KBM-7 (cell line): ENCODE data around the gene TRHDE.

Source experiments
- DNase-seq: peaks from one replicate; pipeline ENCODE4 v3.0.0-alpha.2; 2015
- in situ Hi-C: fragments of 300-500 bp; cut with MboI; formaldehyde crosslinking; loops from 2 replicates; pipeline ENCODE4 v1.14.3; 2020; ENCODE audit warnings: low sequenced_read_pairs, low pct_unique_long_range_greater_than_20kb, mixed read lengths

TRHDE gene

DNA sequence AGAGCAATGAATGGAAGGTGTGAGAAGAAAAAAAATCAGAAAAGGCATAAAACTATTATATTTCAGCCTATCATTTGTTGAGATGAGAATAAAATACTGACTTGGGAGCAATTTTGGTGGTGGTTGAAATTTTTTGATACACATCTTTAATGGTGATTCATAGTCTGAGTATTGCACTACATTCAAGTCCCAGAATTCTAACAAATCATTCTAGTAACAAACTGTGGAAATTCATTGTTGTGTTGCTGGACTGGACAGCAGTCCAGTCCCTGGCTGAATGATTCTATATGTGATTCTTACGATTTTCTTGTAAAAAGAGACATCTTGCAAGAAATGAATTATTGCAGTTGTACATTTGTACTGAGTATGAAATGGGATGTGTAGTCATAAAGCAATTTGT, 268.6 kb downstream of the TRHDE start:
- DNase-seq: no peak
- in situ Hi-C loops: no loop called here

DNA sequence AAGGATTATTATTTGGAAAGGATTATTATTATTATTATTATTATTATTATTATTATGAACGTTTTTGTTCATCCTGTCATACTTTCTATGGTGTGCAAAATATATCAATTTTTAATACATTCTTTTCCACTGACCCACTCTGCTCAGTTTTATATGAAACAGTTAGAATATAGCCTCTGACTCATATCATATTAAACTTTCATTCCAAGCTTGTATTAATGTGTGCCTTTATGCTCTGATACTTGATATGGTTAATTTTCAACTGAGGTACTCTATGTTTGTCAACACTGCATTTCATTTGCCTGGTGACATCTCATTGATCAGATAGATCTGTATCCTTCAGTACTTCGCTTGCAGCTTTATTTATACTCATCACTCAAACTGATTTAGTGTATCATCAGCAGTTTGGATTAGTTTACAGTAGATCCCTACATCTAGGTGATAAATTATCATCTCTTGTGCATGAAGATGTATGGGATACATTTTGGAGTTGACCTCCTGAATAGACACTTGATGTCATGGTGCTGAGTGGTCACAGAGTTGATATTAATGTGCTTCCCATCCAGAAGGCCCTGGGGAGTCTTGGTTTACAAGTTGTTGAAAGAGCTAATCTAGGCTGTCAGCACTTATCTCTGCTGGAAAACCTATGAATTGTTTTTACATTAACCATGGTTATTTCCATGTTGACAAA, 271.8 kb downstream of the TRHDE start:
- DNase-seq: no peak
- in situ Hi-C loops: no loop called here

DNA sequence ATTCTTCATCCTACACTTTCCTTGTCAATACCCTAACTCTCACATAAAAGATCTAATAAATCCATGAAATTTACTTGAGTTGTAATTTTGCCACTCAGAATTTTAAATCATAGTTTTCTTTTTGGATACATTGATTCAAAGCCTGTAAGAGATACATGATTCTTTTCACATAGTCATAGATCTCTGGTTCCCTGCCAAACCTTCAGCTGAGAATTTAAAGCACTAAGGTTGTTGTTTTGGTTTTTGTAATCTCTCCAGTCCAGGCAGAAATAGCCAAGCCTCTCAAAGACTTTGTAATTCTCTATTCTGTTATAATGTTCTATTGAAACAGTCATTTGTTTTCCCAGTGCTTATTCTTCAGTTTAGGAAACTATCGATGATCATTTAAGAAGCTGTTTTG, 273.9 kb downstream of the TRHDE start:
- in situ Hi-C loops: no loop called here

DNA sequence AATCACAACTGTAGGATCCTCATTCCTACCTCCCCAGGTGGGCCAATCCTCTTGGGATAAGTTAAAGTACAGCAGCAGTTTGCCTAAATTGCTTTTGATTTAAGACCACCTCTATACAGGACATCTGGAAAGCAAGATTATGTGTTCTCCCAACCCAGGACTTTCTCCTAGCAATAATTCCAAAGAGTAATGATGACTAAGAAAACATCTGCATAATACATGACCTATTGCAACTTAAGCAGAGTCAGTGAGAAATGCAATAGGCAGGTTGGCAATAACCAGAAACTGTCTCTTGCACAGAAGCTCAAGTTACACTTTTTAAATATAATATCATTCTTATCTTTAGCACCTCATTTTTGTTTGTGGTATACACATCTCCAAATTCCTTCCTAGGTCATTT, 275.4 kb downstream of the TRHDE start:
- in situ Hi-C loops: no loop called here
- no peak for DNase-seq

More for the DNA sequence above, 273.9 kb downstream of the TRHDE start:
- no peak for DNase-seq

DNA sequence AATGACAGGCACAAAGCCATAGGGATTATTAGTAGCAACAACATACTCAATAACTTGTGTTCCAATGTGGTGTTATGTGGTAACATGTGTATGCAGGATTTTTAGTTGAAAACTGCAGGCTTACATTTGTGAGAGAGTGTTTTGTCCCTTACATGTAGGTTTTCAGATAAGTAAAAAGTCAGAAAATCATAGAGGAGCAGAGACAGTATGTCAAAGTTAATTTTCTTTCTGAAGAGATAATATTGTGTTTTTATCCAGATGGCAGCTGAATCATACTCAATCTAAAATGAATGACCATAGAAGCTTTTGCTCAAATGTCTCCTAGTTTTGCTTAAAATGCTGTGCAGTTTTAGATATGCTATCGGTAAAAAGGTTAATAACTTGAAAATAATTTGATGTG, 277.0 kb downstream of the TRHDE start:
- in situ Hi-C loops: no loop called here
- no peak for DNase-seq

DNA sequence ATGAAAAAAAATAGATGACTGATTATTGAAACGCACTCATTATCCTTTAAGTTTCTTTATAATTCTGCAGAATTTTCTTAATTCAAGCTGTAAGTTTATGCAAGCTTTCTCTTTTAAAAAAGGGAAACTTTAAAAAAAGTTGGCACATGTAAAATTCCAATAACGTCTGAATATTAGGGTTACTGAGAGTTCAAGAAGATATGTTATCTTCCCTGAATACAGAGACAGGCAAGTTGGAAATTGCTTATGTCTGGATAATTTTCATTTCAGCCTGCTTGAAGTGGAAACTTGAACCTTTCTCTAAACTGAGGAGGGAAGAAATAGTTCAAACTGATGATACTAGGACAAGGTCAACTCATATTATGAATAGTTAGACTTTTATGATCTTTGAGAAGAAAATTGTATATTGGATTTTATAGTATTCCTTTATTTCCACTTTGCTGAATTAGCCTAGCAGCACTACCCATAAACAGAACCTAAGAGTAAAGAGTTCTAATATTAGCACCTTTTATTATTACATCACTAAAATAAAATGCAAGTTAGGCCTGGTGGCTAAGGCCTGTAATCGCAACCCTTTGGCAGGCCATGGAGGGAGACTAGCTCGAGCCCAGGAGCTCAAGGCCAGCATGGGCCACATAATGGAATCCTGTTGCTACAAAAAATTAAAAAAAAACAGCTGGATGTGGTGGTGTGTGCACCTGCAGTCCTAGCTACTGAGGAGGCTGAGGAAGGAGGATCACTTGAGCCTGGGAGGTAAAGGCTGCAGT, 288.0 kb downstream of the TRHDE start:
- no peak for DNase-seq
- in situ Hi-C loops: no loop called here

DNA sequence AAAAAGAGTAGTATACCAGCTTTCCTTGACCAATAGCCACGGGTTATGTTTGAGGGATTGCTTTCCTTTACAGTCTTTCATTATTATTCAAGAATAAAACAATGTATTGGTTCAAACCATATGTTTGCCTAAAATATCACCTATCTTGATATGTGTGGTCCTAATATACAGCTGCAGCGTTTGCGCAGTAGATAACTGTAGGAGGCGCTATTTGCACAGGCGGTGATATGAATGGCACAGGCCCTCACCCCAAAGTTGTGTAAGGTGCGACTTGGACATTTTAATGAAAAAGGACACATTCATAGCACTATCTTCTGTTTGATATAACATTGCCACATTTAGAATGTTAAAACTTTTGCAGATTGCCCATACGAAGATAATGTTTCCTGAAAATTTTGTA, 298.4 kb downstream of the TRHDE start:
- peak; percentile 15 for DNase-seq
- in situ Hi-C loops: no loop called here

DNA sequence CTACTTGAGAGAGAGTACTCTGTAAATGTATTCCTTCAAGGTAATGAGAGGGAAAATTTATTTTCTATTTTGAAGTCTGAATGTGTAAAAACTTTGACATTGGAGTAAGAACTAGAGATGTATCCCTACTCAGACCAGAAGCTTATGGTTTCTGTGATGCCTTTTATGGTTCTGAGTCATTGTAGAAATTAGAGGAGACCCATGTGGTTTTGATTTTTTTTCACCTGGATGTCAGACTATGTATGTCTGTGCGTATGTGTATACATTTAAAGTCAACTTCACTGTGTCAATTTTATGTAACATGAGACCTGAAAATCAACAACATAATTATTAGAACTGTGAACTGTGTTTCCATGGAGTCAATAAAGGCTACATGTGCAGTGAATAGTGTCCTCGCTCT, 302.0 kb downstream of the TRHDE start:
- DNase-seq: no peak
- in situ Hi-C loops: no loop called here

DNA sequence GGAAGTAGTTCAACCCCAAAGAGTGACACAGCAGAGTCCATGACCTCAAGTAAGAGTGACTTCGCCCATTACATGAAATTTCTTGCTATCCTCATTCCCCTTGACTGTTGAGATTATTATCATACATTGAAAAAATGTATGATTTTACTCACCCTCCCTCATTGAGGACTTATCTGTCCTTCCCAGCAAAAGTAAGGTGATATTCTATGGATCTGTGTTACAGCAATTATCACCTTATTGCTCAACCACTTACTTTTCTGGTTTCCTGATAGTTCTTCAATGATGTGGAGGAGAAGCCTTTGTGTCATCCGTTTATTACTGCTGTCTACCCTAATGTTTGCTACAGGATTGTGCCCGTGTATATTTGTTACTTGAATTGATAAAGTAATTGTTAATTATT, 306.2 kb downstream of the TRHDE start:
- in situ Hi-C loops: no loop called here
- DNase-seq: no peak

DNA sequence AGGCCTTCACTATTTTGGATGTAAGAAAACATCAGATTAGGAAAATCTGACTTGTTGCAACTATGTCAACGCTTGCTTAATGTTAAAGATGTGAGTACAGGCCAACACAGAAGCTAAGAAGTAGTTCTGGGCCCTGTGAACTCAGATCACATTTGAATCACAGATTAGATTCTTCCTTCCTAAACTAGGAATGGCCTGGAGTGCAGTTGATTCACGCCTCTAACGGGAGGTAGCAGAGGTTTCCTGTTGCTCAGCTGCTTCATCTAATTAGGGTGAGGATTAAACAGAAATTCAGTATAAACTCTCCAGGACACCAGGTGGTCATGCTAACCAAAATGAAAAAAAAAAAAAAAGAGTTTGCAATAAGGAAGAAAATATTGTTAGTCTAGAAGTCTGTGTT, 314.3 kb downstream of the TRHDE start:
- no peak for DNase-seq
- in situ Hi-C loops: no loop called here

DNA sequence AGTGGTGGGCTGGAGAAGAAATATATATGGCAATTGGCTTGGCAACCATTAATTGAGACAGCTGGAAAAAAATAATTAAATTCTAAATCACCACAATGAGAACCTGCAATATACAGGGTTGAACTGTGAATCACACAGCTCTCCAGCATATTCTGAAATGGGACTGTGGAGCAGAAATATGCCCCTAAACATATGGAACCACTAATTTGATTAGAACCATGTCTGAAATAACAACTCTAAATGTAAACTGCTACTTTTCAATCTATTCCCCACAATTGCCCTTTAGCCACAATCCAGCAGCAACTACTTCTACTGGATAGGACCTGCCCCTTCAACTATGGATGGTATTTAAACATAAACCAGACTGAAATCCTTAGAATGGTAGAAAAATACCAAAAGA, 330.4 kb downstream of the TRHDE start:
- DNase-seq: no peak
- in situ Hi-C loops: no loop called here

DNA sequence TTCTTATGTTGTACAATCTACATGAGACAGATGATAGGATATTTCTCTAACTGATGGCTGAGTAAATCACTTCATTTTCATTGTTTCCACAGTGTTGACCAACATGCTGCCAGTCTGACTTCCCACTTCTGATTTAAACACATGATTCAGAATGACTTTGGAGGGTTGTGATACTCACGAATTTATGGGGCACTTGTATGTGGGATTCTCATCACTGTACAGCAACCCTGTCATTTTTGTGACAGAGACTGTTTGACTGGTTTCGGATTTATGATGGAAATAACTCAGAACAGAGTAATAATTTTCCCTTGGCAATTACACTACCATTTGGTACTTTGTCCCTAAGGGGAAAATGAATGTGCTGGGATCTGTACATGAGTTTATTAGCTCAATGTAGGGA, 333.8 kb downstream of the TRHDE start:
- no peak for DNase-seq
- in situ Hi-C loops: no loop called here

DNA sequence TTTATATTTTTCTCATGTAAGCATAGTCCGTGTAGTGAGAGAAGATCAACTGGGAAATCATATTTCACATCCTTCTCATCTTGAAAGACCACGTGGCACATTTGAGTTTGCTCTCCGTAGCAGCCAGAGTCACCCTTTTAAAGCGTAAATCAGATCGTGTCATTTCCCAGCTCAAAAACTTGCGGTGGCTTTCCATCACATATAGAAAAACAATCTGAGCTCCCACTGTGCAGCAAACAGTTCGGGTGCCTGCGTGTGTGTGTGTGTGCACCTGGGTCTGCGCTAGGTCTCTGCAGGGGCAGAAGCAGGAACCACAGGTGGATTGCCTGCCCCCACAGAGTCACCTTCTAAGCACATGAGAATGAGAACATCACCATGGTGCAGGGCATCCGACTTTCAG, 338.2 kb downstream of the TRHDE start:
- no peak for DNase-seq
- in situ Hi-C loops: no loop called here

DNA sequence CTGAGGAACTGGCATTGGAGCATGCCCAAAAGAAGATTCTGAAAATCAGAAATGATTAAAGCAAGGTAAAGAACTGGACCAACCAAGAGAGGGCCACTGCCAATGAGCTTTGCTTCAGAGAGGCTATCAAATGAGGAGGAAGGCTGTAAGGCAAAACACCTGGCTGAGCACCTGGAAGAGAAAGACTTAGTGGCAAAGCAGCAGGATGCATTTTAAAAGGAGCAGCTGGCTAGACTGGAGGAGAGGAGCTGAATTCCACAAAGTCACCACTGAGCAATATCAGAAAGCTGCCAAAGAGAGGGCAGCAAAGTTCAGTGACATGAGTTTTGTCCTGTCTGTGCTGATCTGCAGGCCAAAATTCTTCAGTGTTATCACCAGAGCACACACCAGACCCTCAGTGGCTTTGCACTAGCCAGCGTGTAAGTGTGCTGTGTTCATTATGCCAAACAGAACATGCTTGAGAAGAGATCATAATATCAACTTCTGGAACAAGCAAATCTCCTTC, 338.7 kb downstream of the TRHDE start:
- in situ Hi-C loops: no loop called here
- no peak for DNase-seq

DNA sequence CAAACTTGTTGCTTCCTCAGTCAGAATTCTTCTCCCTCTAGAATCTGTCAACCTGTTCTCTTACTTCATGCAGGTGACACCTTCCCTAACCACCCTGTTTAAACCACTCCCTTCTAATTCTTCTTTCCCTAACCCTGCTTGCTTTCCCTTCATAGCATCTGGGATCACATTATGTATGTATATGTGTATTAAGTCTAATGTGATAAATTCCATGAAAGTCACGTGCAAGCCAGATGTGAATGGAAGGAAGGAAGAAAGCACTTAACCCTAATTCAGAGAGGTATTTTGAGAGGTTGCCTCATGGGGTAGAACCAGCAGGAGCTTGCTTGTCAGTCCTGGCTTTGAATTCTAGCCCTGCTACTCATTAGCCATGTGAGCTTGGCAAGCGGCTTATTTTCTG, 340.0 kb downstream of the TRHDE start:
- in situ Hi-C loops: no loop called here
- no peak for DNase-seq

DNA sequence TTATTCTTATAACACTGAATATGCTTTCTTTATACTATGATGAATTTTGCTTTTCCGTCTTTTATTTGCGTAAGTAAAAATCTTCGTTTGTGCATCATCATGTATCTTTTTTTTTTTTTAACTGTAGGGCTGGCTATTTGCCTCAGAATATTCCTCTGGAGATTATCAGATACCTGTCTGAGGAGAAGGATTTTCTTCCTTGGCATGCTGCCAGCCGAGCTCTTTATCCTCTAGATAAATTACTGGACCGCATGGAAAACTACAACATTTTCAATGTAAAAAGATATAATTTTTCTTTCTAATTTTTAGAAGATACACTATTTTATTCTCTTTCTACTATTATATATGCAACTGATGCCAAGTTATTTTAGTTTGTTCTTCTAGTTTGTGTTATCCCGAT, 346.6 kb downstream of the TRHDE start:
- no peak for DNase-seq
- in situ Hi-C loops: no loop called here

DNA sequence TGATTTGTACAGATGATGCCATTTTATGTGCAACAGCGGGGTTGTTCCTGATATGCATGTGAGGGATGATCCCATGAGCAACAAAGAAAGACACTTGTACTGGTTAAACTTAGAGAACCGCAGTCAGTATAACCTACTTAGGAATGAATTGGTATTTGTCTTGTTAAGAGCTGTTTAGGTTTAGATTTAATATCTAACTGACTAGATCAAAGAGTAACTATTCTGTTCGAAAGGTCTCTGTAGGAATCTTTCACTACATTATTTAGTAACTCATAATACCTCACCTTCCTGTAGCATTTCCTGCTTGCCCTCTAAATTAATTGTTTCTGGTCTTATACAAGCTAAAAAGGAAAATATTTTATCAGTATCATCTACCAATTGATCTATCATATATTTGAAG, 350.4 kb downstream of the TRHDE start:
- no peak for DNase-seq
- in situ Hi-C loops: no loop called here

DNA sequence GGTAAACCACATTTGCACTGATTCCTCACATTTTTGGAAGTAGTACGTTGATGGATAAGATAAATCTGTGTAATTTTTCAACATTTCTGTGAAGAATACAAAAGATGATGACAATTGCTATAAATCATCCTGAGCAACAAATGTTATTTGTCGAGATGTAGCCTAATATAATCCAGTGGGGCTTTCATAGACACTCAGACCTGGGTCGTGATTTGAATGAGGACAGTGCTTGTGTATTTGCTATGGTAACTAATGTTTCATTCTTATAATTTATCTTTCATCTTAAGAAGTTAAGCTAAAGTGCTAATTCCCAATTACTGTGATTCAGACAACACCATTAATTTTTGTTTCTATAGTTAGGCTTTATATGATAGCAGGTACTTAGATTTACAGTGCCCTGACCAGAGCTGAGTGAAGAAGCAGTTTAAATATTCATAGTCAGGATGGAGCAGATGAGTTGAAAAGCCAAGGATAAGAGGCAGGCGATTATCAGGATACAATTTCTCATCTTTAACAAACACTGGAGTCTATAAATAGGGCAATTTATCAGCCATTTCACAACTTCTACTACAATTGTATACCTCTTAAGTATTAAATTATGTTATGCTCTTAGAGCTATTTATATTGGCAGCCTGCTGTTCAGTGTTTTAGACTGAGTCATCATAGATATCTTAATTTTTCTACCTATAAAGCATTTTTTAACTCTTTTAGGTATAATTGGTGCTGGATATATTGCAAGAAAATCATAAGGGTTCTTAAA, 359.9 kb downstream of the TRHDE start:
- in situ Hi-C loops: no loop called here
- no peak for DNase-seq

DNA sequence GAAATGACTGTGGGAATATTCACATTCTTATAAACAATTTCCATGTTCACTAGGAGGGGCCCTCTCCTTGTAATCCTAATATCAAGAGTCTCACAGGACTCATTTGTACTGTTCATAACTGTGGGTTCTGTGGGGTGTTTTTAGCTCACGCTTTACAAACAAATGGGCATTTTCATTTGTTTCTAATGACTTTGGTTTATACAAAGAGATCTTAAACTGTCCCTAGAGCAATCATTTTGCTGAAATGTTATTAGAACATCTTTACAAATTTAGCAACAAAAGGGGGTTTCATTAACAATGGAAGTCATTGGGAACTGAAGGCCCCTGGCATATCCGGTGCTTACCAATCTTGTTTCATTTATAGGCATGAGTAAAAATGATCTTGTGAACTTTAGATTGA, 370.5 kb downstream of the TRHDE start:
- DNase-seq: no peak
- in situ Hi-C loops: no loop called here

DNA sequence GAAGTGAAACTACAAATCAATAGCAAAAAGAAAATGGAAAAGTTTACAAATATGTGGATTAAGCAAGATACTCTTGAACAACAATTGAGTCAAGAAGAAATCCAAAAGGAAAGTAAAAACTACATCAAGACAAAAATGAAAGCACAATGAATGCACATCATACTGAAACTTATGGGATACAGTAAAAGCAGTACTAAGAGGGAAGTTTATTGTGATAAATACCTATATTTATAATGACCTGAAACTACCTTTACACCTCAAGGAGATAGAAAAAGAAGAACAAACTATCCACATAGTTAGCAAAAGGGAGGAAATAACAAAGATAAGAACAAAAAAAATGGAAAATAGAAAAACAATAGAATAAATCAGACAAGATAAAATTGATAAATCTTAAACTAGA, 375.0 kb downstream of the TRHDE start:
- no peak for DNase-seq
- in situ Hi-C loops: no loop called here
